ENCODE data around the gene EBF4.

DNA sequence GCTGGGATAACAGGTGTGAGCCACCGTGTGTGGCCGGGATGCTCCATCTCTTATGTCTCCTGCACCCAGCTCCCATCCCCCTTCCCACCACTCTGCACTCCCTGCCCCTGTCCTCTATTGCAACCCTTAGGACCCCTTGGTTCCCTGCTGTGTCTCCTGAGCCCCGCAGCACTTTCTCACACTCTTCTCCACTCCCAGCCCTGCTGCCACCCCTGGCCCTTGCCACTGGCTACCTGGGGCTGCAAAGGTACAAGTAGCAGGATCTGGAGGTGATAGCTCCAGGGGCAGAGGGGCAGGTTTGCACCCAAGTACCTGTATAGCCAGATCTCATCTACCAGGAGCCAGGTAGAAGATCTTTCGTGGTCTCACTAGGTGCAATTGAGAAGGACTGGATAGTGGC lies 114.4 kb downstream of the EBF4 start:
- TF ChIP-seq, protein P1, sequence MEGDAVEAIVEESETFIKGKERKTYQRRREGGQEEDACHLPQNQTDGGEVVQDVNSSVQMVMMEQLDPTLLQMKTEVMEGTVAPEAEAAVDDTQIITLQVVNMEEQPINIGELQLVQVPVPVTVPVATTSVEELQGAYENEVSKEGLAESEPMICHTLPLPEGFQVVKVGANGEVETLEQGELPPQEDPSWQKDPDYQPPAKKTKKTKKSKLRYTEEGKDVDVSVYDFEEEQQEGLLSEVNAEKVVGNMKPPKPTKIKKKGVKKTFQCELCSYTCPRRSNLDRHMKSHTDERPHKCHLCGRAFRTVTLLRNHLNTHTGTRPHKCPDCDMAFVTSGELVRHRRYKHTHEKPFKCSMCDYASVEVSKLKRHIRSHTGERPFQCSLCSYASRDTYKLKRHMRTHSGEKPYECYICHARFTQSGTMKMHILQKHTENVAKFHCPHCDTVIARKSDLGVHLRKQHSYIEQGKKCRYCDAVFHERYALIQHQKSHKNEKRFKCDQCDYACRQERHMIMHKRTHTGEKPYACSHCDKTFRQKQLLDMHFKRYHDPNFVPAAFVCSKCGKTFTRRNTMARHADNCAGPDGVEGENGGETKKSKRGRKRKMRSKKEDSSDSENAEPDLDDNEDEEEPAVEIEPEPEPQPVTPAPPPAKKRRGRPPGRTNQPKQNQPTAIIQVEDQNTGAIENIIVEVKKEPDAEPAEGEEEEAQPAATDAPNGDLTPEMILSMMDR (conservative IDR thresholded peaks at IDR 0.05): no peak
- TF ChIP-seq ZFX (IDR thresholded peaks at IDR 0.05): no peak

Measured in C4-2B (cell line).